Left hindlimb (tissue), 1 donor: Measurements from ENCODE around the gene ADGRL1.

ENCODE experiments used
- DNase-seq: peaks from one replicate; pipeline ENCODE4 v3.0.0-alpha.2; 2018

Gene ADGRL1

DNA sequence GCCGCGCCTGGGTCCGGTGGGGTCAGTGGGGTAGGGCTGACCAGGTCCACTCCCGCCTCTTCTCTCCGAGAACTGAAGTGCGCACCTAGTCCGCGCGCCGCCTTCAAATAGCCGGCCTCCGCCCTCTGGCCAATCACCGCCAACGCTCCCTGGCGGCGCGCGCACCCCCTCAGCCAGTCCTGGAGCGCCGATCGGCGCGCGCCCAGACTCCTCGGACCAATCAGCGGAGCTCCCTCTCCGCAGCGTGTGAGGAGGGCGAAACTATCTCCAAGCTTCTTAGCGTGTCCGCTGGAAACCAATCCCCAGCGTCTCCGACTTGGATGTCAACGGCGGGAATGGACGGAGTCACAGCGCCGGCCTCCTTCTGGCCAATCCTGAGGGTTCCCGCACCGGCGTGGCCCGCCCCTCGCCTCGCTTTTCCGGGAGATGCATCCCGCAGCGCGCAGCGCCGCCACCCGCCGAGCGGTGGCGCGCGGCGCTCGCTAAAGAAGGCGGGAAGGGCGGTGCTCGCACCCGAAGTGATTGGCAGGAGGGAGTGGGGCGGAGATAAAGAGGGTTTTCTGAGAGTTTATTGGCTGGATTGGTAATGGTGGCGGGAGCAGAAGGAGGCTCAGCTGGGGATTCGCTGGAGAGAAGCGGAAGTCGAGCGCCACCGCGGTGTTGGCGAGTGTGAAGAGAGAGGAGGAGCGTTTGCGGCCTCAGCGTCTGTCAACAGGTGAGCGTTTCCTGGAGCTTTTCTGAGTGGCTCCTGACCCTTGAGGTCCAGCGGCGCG is 69.3 kb downstream of the ADGRL1 start, which contains the start of gene ASF1B:
Gene ASF1B, minus strand, starts transcription at position 81 of the 773 bp plus-strand sequence. CDS start 133 bp downstream, outside the sequence.
- peak; percentile 100 for DNase-seq

- DNase-seq: peak; percentile 58
Measured at GRCh38 chr19:14135985-14136508, 69.9 kb downstream of the ADGRL1 start.

- DNase-seq: no peak
Measured at GRCh38 chr19:14135355-14135754, 70.6 kb downstream of the ADGRL1 start.

GRCh38 chr19:14127929-14128509 is 78.0 kb downstream of the ADGRL1 start:
- DNase-seq: no peak

- no peak for DNase-seq
Measured at GRCh38 chr19:14127176-14127575, 78.8 kb downstream of the ADGRL1 start.

GRCh38 chr19:14122924-14123323 is 83.0 kb downstream of the ADGRL1 start:
- DNase-seq: no peak

DNA sequence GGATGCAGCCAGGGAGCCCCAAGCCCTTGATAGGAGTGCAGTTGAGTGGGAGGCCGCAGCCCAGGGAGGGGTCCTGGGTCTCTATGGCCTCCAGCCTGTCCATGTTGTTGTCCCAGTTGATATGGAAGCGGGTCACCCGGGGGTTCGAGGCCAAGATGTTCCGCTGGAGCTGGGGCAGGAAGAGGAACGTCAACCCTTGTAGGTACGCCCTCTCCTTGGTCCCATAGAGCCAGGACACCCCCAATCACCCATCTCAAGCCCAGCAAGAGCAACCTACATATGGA is 85.5 kb downstream of the ADGRL1 start:
- DNase-seq: no peak

GRCh38 chr19:14119644-14120496 is 86.1 kb downstream of the ADGRL1 start:
- no peak for DNase-seq

DNA sequence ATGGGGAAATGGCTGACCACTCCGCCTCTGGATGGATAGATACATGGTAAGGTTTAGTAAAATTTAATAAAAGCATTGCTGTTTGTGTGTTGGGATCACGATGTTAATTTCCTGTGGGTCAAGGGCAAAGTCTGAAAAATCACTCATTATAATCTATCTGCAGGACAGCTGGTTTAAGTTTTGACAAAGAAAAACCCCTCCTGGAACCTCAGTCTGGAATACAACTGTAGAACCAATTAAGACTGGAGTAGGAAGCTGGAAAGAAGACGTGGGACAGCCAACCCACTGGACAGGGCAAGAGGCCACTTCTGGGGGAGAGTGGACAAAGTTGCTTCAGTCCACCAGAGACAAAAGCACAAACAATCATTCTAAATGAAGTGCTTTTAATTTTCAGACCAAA is 86.8 kb downstream of the ADGRL1 start:
- DNase-seq: no peak

- DNase-seq: peak; percentile 71
Measured at GRCh38 chr19:14118165-14119051, 87.6 kb downstream of the ADGRL1 start.

DNA sequence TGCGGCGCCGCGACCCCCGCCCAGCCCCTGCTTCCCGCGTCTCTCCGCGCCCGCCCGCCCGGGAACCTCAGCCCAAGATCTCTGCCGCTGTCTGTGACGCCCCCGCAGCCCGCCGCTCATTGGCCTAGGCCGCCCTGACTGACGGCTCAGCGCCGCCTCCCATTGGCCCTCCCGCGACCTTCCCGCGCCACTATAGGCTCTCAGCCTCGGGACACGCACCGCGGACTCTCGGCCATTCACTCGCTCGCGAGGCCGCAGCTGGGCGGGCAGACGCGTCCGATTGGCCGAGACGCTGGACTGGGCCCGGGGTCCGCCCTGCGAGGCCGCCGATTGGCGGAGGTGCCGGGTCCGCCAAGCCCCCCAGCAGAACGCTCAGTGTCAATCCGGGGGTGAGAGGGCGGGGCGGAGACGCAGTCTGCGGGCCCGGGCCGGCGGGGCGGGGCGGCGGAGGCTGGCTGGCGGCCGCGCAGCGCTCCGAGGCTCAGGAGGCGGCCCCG is 88.3 kb downstream of the ADGRL1 start, which contains the start of gene PRKACA:
Gene PRKACA, minus strand, starts transcription at position 95 of the 497 bp plus-strand sequence. CDS start 215 bp downstream, outside the sequence.
- DNase-seq: peak; percentile 99

DNA sequence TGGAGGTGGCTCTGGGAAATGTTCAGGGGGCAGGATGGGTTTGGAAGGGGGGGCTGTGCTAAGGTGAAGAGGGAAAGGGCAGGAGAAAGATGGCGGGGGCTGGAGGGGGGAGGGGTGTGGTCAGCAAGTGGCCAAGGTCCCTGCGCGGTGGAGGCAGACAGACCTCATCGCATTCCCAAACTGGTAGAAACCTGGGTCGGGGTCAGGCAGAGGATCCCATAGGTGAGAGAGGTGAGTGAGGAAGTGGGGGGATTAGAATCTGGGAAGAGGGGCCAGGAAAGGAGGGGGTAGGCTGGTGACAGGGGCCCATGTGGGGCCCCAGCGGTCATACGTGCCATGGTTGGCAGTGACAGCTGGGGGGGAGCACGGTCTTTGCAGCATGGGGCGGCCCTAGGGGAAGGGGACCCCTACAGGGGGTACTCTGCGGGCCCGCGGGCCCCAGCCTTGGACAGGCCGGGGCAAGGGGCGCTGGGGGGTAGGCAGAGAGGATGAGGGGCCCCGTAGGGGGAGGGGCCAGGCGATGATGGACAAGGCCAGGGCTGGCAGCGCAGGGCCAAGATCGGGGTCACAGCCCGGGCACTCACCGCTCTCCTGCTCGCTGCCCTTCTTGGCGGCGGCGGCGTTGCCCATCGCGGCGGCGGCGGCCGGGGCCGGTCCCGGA is 88.9 kb downstream of the ADGRL1 start:
- DNase-seq: peak; percentile 63

DNA sequence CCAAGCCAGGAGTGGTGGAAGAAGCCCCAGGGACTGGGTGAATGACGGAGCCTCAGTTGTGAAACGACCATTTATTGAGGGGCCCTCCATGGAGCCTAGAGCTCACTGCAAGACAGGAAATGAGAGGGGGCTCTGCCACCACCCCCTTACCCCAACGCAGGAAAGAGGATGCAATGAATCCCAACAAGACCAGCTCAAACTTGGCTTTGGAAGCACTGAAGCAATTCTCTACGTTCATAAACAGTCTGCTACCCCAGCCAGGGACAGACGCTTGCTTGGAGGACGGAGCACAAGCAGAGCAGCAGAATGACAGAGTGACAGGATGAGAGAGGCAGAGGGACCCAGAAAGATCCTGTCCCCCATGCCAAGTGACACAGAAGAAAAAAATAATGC is 89.4 kb downstream of the ADGRL1 start:
- DNase-seq: no peak

DNA sequence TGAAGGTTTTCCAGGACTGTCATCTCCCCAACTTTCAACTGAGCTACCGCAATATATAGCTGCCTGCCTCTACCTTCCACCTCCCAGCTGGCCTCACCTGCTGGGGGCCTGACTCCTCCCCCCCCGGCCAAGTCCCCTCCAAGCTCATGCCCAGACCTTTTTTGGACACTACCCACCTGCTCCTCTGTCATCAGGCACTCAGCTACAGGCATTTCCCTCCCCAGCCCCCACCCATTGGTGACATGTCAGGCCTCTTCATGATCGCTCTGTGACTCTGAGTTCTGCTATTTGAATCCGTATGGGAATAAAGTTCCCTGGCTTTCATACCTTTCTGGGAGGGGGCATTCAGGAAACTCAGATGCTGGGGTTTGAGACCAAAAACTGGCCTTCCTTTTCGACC is 90.2 kb downstream of the ADGRL1 start:
- no peak for DNase-seq

DNA sequence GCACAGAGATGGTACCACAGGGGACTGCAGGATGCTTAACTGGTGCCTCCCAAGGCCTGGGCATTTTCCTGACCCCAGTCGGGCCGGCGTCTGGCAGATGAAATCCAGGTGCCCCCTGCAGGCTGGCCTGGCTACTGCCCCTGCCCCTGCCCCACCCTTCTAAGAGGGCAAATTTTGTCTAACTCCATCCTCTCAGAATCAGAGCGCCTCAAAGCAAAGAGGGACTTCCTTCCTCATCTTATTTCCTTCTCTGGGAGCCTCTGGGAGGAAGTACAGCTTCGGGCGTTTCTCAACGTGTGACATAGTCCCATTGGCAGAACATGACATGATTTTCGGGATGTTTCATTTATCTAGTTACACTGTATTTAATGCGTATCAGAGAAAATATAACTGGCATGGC is 91.1 kb downstream of the ADGRL1 start:
- no peak for DNase-seq

- DNase-seq: no peak
Measured at GRCh38 chr19:14114439-14114838, 91.5 kb downstream of the ADGRL1 start.

DNA sequence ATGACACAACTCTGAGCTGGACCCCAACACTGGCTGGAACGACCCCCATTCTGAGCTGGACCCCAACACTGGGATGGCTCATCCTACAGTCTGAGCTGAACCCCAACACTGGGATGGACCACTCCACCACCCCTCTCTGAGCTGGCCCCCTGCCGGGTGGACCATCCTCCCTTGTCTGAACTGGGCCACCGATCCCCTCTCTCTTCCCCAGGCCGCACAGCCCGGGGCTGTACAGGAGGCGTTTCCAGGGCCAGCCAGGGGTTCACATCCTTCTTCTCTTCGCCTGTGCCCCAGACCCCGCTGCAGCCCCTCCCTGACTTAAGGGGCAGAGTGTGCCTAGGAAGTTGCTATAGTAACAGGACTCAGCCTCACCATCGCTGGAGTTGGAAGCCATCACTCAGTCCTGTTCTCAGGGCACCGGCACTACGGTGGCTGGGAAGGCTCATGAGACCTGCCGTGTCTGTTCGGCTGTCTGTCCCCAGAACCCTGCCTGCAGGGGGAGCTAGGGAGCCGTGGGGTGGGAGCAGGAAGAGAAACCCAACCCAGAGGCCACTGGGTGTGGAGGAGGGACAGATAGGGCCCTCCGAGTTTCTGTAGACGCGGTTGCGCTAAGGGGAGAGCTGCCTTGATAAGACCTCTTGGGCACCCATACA is 92.1 kb downstream of the ADGRL1 start:
- DNase-seq: no peak

- no peak for DNase-seq
Measured at GRCh38 chr19:14112809-14113385, 93.1 kb downstream of the ADGRL1 start.

DNA sequence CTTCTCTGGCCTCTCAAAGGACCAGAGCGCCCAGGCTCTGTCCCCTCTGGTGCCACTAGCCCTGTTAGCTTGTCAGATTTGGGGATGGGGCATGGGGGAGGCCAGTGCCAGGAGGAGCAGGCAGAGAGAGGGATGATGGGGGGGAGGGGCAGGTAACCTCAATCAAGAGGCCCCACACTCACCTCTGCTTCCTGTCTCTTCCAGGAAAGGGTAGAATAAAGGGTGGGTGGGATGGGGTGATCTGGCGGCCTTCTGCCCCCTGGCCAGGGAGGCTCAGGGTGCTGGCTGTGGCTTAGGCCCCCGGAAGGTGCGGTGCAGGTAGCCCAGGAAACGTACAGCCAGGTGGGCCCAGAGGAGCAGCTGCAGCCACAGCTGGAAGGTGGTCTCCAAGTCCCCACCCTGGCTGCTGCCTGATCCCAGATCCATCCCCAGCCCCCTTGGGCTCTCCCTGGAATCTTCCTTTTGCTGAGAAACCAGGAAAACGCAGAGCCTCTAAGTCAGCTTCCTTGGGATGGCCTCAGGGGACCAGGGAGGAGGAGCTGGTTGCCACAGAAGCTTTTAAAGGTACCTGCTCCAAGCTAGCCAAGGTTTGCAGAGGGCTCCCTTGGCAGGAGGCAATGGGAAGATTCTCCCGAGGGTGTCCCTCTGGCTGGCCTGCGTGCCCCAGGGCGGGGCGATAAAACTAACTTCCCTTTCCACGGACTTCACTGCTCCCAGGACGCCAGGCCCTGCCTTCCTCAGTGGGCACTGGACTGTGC is 93.7 kb downstream of the ADGRL1 start:
- DNase-seq: no peak

GRCh38 chr19:14111486-14111885 is 94.5 kb downstream of the ADGRL1 start:
- DNase-seq: no peak
